GM18502 (cell line): ENCODE results near the gene UCN2.
"Not testable (repeated sequence)": the region's sequence is repeated elsewhere in the genome, so short reads cannot be mapped to it uniquely, and the experiment has no call there.

ENCODE experiments used
- ATAC-seq: cut with Tn5 transposase; IDR thresholded peaks from one replicate; pipeline ENCODE4 v1.9.1; 2021; ENCODE audit warnings: mild to moderate bottlenecking; ENCODE audit not compliant: unreplicated experiment, poor library complexity

The UCN2 gene

DNA sequence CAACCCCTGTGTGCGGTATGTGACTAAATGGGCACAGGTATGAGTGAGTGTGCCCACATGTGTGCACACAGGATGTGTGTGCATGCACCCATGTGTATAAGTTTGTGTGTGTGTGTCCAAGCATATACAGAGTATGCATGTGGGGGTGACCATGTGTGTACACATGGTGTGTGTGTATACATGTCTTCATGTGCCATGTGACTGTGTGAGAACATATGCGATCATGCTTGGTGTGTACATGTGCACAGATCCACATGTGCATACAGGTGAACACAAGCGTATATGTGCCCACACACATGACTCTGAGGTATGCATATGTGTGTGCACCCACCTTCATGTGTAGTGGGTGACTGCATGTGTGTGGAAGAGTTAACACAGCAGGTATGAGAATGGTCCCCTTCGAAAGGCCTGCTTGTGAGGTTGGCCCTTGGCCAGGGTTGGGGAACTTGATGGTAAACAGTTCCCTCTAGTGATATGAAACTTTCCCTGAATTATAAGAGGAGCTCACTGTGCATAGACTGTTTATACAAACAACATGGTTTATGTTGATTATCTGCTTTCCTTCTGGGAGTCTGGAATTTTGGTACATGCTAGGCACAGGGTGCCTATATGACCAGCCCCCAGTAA, 17.3 kb downstream of the UCN2 start:
- no peak for ATAC-seq

DNA sequence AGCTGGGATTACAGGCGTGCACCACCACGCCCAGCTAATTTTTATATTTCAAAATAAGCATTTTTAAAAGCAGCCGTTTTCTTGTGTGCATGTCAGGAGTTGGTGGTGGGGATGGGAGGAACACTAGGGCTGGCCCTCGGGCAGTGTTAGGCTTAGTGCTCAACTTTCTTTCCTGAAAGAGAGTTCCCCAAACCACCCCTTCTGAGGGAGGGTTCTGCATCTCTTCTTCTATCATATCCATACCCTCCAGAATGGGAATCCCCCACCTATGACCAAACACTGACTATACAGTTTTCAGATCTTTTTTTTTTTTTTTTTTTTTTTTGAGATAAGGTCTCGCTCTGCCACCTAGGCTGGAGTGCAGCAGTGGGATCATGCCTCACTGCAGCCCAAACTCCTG, 19.4 kb downstream of the UCN2 start:
- no peak for ATAC-seq

DNA sequence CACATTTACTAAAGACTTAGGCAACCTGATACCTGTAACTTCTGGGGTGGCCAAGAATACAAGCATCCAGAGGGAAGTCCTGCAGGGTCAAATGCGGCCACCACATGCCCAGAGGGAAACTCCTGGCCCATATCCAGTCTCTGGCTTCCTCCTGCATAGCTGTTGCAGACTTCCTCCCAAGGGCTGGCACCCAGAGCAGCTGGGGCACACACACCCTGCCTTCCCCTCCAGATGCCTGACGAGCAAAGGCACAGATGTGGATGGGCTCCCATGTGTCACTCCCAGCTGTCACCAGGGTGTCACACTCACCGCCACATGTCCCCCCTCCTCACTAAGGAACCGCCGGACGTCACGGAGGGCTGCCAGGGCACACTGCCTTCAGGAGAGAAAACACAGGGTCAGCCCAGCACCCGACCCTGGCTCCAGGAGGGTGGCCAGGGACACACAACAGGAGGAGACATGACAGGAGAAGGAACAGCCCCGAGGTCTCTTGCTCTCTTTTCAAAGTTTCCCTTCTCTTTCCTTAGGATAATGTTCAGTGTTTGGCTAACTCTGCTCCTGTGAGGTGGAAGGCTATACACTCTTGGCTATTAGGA, 20.2 kb downstream of the UCN2 start:
- ATAC-seq = no peak

DNA sequence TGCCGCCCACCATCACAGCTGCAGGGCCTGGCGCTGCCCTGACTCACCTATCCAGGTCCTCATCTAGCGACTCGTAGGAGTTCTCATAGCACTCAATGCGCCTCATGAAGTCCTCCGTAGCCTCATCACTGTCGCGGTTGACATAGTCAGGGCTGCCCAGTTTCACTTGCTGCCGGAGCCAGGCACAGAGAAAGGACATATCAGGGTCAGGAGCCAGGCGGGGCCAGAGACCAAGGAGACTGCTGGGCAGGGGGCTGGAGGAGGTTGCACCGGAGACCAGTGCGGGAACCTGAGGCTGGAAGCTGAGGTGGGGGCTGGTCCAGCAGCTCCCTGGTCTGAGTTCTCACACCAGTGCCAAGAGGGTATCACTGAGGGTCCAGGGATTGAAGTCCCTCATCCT, 25.1 kb downstream of the UCN2 start:
- ATAC-seq = no peak

DNA sequence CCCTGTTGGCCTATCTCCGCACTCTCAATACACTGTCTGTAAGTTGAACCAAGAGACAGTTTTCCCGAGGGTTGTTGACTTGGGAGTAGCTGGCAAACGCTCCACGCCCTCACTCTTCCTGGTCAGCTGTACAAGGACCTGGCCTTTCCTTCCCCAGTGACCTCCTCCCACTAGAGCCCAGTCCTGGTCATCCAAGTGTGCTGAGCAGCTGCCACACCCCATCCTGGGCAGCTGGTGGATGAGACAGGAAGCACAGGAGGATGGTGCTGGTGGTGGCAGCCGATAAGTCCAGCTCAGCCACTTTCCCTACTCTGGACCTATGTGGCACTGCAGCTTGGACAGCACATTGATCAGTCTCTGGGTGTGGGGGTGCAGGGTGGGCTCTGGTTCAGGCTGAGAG, 26.8 kb downstream of the UCN2 start:
- no peak for ATAC-seq

DNA sequence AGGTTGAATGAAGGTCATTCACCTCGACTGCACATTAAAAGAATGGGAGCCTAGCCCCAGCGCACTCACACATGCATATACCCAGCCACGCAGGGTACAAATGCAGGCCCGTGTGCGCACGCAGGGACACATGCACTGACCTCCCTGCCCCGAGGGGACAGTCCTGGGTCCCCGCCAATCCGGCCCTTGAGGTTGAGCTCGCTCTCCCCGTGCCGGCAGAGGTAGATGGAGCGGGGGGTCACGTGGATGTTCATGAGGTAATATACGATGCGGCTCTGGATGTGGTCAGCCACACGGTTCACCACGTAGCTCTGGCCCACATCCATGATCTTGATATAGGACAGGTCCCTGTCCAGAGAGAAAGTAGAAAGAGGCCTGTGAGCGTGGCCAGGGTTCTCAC, 27.5 kb downstream of the UCN2 start:
- no peak for ATAC-seq

DNA sequence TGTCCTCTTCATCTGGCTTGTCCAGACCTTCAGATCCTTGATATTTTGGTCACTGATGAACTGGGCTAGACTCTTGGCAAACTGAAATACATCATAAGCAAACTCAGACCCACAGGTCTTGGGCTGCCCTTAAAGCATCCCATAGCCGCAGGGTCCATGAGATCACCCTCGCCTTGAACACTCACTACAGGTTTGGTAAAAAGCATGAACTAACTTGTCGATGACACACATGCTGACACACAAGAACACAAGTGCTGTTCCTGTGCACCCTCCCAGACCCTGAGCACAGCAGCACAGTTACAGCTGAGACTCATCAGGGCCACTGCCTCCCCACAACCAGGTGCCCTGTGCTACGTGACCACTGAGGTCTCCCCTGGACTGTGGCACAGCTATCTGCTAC, 28.0 kb downstream of the UCN2 start:
- no peak for ATAC-seq

DNA sequence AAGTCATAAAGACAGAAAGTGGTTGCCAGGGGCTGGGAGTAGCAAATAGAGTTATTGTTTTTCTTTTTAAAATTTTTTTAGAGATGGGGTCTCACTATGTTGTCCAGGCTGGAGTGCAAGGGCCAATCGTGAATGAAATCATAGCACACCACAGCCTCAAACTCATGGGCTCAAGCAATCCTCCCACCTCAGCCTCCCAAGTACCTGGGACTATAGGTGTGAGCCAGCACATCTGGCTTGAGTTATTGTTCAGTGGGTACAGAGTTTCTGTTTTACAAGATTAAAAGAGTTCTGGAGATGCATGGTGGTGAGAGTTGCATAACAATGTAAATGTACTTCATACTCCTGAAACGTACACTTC, 30.6 kb downstream of the UCN2 start:
- ATAC-seq = no peak

DNA sequence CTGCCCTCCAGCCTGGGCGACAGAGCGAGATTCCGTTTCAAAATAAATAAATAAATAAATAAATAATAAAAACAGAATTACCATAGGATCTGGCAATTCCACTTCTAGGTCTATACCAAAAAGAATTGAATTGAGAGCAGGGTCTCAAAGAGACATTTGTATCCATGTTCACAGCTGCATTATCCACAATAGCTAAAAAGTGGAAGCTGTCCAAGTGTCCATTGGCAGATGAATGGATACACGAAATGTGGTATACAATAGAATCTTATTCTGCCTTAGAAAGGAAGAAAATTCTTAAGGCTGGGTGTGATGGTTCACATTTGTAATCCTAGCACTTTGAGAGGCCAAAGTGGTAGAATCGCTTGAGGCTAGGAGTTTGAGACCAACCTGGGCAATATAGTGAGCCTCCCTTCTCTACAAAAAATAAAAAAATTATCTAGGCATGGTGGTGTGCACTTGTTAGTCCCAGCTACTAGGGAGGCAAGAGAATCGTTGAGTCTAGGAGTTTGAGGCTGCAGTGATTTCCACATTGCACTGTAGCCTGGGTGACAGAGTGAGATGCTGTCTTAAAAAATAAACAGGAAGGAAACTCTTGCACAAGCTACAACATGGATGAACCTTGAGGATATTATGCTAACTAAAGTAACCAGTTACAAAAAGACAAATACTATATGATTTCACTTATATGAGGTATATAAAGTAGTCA, 31.2 kb downstream of the UCN2 start:
- no peak for ATAC-seq

DNA sequence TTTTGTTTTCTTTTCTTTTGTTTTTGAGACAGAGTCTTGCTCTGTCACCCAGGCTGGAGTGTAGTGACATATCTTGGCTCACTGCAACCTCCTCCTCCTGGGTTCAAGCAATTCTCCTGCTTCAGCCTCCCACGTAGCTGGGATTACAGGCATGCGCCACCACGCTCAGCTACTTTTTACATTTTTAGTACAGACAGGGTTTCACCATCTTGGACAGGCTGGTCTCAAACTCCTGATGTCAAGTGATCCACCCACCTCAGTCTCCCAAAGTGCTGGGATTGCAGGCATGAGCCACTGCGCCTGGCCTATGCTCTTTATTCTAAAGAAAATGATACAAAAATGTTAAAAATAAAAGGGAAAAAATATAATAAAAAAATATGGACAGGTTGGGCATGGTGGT, 32.9 kb downstream of the UCN2 start:
- not testable (repeated sequence) for ATAC-seq

DNA sequence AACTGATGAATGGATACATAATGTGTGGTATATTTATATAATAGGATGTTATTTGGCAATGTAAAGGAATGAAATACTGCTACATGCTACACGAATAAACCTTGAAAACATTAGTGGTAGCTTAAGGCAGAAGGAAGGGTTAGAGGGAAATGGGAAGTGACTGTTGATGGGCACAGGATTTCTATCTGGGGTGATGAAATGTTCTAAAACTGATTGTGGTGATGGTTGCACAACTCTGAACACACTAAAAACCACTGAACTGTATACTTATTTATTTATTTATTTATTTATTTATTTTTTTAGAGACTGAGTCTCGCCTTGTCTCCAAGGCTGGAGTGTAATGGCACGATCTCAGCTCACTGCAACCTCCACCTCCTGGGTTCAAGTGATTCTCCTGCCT, 34.8 kb downstream of the UCN2 start:
- no peak for ATAC-seq

DNA sequence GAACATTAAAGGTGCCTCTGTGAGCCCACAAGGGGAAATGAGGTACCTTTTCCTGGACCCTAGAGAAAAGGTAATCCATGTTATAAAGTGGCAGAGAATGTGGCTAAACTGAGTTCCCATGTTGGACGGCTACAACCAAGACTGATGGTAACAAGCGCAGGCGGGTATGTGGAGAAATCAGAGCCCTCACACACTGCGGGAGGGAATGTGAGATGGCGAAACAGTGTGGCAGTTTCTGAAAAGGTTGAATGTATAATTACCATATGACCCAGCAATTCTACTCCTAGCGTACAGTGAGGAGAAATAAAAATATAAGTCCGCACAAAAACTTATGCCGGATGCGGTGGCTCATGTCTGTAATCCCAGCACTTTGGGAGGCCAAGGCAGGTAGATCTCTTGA, 35.5 kb downstream of the UCN2 start:
- no peak for ATAC-seq

DNA sequence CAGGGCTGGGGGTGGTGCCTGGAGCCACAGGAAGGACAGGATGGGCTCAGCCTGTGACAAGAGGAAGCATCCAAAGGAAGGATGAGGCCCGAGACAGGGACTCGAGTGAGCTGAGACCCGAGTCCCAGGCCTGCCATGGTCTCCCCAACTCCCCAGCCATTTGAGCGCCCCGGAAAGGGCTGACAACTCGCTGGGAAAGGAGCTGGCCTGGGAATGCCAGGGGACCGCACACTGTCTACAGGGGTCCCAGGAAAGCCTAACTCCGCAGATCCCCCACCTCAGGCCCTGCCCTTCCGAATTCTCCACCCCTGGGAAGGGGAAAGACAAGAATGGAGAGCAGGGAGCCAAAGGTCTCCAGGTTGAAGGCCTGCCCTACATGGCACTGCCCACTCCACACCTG, 38.6 kb downstream of the UCN2 start:
- ATAC-seq = no peak

DNA sequence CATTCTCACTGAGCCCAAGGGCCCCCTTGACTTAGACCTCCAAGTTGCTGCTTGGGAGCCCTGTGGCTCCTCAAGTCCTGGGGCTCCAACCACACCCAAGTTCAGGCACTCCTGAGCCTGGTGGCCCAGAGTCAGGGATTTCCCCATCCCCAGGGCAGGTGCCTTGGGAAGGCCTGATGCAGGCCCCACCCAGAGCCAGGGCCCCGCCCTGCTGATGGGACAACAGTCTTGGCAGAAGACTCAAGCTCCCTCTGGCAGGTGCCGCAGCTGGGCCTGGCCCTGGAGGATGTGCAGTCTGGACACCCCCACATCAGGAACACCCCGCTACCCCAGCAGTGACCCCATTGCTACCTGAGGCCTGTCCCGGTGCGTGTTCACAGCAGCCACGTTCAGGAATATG, 41.9 kb downstream of the UCN2 start:
- no peak for ATAC-seq

DNA sequence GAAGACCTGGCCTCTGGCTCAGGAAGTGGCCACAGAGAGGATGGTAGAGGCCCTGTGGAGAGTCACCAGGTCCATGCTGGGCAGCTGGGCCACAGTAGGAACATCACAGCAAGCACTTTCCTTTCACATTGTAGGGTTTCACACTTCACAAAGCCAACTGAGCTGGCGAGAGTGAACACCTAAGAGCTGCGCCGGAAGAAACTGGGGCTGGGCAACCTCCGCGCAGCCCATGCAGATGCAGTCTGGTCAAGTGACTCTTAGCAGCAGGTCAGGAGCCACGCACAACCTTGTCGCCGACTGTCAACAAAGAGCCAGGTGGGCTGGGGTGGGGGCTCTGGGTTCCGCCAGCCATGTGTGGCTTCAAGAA, 44.3 kb downstream of the UCN2 start:
- no peak for ATAC-seq

DNA sequence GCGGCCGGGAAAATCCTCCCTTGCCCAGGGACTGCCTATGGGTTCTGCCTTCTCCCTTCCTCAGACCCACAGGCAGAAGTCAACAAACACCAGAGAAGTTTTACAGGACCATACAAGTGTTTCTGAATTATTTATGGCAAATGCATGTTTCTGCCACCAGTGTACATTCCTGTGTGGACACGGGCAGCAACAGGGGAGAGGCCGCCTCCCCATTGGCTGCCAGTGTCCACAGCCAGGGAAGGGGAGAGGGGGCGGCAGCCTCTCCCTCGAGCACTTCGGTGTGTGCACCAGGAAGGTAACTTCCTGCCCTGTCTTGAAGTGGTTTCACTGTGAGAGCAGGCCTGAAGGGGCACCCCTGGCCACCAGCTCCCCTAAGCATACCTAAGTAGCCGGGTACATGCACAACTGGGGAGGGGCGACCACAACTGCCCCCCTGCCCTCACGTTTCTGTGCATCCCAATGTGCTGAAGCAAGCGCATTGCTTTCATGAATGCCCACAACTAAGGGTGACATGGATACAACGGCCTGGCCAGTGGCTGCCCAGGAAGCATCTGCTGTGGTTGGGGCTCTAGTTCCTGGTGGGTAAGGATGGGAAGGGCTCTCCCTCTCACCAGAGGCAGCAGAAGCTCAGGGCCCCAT, 44.8 kb downstream of the UCN2 start:
- no peak for ATAC-seq

DNA sequence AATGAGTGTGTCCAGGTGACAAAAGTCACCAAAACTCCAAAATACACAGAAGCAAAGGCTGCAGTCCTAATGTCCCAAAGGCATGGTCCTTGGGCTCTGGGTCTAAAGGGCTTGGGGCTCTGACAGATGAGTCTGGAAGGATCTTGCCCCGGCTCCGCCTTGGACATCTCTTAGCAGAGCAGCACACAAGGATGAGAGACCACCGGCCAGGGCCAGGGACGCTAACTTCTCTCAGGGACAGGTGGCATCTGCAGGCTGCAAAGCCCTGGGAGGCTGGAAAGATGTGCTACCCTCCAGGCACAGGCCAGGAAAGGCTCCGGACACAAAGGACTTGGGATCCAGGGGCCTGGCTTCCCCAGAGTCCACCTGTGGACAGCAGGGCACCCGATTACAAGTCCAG, 45.5 kb downstream of the UCN2 start:
- ATAC-seq = no peak

DNA sequence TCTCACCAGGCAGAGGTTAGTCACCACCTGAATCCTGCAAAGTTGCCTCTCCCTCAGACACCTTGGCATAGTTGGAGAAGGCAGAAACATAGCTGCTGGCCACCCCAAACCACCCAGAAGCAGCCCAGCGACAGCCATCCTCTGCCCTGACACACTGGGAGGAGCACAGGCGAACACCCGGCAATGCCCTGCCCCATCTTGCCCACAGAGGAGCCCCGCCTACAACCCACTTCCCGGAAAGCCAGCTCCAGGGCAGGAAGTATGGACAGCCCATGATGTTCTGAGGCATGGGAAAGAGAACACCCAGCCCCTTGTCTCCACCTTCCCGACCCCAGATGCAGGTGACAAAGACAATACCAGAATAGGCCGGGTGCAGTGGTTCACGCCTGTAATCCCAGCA, 47.0 kb downstream of the UCN2 start:
- no peak for ATAC-seq

DNA sequence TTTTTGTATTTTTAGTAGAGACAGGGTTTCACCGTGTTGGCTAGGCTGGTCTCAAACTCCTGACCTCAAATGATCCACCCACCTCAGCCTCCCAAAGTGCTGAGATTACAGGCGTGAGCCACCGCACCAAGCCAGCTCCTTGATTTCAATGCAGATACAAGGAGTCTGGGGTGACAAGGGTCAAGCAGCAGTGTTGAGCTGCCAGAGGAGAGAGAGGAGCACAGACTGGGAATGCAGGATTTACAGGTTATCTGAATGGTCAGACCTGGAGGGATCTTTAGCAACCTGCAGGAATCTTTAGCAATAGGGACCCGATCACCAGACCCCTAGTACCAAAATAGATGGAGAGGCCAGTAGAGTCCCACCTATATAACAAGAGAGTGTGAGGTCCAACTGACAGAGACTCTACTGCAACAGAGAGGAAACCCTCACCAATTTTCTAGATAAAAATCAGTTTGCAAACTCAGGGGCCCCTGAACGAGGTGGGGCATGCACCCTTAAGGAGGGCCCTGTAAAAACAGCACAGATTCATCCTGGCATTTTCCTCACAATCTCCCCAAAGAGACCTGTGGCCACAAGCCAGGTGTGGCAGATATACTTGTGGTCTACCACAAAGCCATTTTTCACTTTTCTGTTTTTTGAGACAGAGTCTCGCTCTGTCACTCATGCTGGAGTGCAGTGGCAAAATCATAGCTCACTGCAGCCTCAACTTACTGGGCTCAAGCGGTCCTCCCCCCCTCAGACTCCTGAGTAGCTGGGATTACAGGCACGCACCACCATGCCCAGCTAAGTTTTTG, 49.0 kb downstream of the UCN2 start:
- no peak for ATAC-seq
